ENCODE data around the gene DUSP10. TPM values are rescaled to one million over a fixed set of nuclear protein-coding genes. Genes with fewer than 3 reads are reported as not detected.

Gene DUSP10
- total RNA-seq, 1 experiment from 2014 or later: 6.2 TPM

DNA sequence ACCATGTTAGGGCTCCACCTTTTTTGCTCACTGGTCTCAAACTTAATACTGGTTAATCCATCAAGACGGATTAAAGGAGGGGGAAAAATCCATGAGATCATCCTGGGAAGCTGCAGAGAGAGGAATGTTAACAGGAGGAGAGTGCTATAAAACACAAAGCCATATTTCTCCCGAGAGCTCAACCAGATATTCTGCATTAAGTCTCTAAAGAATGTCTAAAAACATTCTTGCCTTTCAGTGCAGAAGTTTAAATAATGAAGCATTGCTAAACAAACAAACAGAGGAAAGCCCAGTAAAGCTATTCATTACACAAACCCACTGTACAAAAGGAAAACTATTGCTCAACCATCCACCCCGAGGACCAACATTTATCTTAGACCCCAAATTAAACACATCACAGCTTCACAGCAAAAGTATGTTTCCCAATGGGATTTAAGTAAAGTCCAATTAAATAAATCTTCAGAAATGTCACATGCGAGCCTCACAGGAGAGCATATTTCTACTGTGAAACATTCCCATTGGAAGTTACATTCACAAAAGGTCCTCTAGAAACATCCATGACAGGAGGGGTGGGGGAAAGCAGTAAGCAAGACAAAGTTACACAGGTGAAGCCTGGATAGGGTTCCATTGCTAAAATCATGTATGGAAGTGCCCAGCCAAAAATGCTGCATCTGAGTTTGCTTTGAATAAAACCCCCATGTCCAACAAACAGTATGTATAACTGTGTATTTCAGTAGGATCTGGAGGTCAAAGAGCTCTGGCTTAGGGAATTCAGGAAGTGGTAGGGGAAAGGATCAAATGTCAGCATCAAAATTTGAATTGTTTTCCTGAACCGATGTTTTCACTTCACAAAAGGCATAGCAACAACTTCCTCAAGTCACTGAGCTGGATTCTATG is 23.3 kb downstream of the DUSP10 start:
- TF ChIP-seq, protein P1, sequence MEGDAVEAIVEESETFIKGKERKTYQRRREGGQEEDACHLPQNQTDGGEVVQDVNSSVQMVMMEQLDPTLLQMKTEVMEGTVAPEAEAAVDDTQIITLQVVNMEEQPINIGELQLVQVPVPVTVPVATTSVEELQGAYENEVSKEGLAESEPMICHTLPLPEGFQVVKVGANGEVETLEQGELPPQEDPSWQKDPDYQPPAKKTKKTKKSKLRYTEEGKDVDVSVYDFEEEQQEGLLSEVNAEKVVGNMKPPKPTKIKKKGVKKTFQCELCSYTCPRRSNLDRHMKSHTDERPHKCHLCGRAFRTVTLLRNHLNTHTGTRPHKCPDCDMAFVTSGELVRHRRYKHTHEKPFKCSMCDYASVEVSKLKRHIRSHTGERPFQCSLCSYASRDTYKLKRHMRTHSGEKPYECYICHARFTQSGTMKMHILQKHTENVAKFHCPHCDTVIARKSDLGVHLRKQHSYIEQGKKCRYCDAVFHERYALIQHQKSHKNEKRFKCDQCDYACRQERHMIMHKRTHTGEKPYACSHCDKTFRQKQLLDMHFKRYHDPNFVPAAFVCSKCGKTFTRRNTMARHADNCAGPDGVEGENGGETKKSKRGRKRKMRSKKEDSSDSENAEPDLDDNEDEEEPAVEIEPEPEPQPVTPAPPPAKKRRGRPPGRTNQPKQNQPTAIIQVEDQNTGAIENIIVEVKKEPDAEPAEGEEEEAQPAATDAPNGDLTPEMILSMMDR (conservative IDR thresholded peaks at IDR 0.05; ENCODE audit: low read depth, low read length): no peak
- TF ChIP-seq EZH2 (IDR thresholded peaks at IDR 0.05; ENCODE audit: low read length, unreplicated experiment) (no peak), EZH2phosphoT487 (IDR thresholded peaks at IDR 0.05; ENCODE audit: borderline replicate concordance, low read length) (no peak)
- ATAC-seq: peak; percentile 79
- intact Hi-C loops (cut with micrococcal nuclease): loop anchor here (2.0 to 10.0 kb wide), 3 partner anchors 22 to 916 kb away; no protein-coding TSS in a partner anchor
- no peak overlapping the region for H2AFZ ChIP-seq (ENCODE audit: low read length)
- no peaks in the 10 kb centered on the region for H3F3A ChIP-seq (ENCODE audit: low read length, unreplicated experiment)
- peak overlapping the region; percentile 38 for H3K27ac ChIP-seq (ENCODE audit: low read length)
- no peaks in the 10 kb centered on the region for H4K20me1 ChIP-seq (ENCODE audit: low read length)
- peaks cover 32% of the 10 kb centered on the region for H3K4me1 ChIP-seq (ENCODE audit: insufficient read depth, low read length)
- POLR2A ChIA-PET (ENCODE audit: unreplicated experiment): interaction anchor here (0.6 kb wide), 2 partner anchors 8 to 243 kb away, joined by 5 to 7 read pairs; no protein-coding TSS in a partner anchor
- DNase-seq: peak; percentile 81
- no peaks in the 10 kb centered on the region; the same call in 1 of the 2 replicates for H3K9me3 ChIP-seq (ENCODE audit: low read length)
- H3K27me3 ChIP-seq (ENCODE audit: low read length): no peaks in the 10 kb centered on the region
- peak overlapping the region; percentile 14; the same call in 1 of the 2 replicates for H3K4me3 ChIP-seq (ENCODE audit: low read length)
- H3K79me2 ChIP-seq (ENCODE audit: low read length): no peaks in the 10 kb centered on the region
- no peaks in the 10 kb centered on the region for H3K9me2 ChIP-seq (replicated peaks; ENCODE audit: low read length)
- CTCF ChIA-PET: interaction anchor here (1.0 kb wide), 1 partner anchor 16 kb away, joined by 4 read pairs; no protein-coding TSS in a partner anchor
- H3K36me3 ChIP-seq (ENCODE audit: low read depth, low read length): peaks cover 3% of the 10 kb centered on the region; the same call in 1 of the 2 replicates
- no peak overlapping the region for H3K9ac ChIP-seq (ENCODE audit: low read length)
- peak overlapping the region; percentile 59 for H3K4me2 ChIP-seq (ENCODE audit: low read length)
- BruUV-seq (replicated peaks): no TSS peak

- Histone ChIP-seq H3K4me3 (ENCODE audit: low read length) (no peak overlapping the region), H4K20me1 (ENCODE audit: low read length) (no peaks in the 10 kb centered on the region), H3K27me3 (ENCODE audit: low read length) (no peaks in the 10 kb centered on the region), H3K9me2 (replicated peaks; ENCODE audit: low read length) (no peaks in the 10 kb centered on the region), H3K27ac (ENCODE audit: low read length) (no peak overlapping the region), H3K36me3 (ENCODE audit: low read depth, low read length) (no peaks in the 10 kb centered on the region), H2AFZ (ENCODE audit: low read length) (no peak overlapping the region), H3F3A (ENCODE audit: low read length, unreplicated experiment) (no peaks in the 10 kb centered on the region), H3K9me3 (ENCODE audit: low read length) (no peaks in the 10 kb centered on the region), H3K4me1 (ENCODE audit: insufficient read depth, low read length) (peaks cover 37% of the 10 kb centered on the region), H3K9ac (ENCODE audit: low read length) (no peak overlapping the region), H3K4me2 (ENCODE audit: low read length) (no peak overlapping the region), H3K79me2 (ENCODE audit: low read length) (no peaks in the 10 kb centered on the region)
- no peak for TF ChIP-seq EZH2 (IDR thresholded peaks at IDR 0.05; ENCODE audit: low read length, unreplicated experiment)
- TF ChIP-seq, protein P1 (conservative IDR thresholded peaks at IDR 0.05; ENCODE audit: low read depth, low read length): no peak
- no peak for TF ChIP-seq EZH2phosphoT487 (IDR thresholded peaks at IDR 0.05; ENCODE audit: borderline replicate concordance, low read length)
- ChIA-PET CTCF (no interaction called here), POLR2A (ENCODE audit: unreplicated experiment) (no interaction called here)
- no peak for ATAC-seq
- intact Hi-C loops (cut with micrococcal nuclease): loop anchor here (5.0 to 10.0 kb wide), 2 partner anchors 105 to 917 kb away; no protein-coding TSS in a partner anchor
- no TSS peak for BruUV-seq (replicated peaks)
- no peak for DNase-seq
Measured at GRCh38 chr1:221717485-221717853, 24.4 kb downstream of the DUSP10 start.

Measured in PC-3 (cell line).